ENCODE data around the gene NMU.

DNA sequence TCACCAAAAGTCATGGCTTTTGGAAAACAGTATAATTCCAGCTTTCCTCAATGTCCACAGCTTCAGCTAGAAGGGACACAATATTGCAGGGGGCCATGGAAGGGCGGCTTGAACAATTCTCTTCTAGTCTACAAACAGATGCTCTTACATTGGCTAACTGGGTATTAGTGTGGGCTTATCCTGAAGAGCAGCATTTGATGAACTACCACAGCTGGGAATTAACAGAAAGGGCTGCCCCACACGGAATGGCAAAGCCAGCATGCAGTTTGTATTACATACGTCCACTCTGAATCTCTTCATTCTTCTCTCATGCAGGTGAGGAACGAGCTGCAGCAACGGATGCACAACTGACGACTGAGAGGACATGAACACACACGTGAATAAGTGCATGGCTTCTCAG lies 31.1 kb downstream of the NMU start:
- TF ChIP-seq, protein P1, sequence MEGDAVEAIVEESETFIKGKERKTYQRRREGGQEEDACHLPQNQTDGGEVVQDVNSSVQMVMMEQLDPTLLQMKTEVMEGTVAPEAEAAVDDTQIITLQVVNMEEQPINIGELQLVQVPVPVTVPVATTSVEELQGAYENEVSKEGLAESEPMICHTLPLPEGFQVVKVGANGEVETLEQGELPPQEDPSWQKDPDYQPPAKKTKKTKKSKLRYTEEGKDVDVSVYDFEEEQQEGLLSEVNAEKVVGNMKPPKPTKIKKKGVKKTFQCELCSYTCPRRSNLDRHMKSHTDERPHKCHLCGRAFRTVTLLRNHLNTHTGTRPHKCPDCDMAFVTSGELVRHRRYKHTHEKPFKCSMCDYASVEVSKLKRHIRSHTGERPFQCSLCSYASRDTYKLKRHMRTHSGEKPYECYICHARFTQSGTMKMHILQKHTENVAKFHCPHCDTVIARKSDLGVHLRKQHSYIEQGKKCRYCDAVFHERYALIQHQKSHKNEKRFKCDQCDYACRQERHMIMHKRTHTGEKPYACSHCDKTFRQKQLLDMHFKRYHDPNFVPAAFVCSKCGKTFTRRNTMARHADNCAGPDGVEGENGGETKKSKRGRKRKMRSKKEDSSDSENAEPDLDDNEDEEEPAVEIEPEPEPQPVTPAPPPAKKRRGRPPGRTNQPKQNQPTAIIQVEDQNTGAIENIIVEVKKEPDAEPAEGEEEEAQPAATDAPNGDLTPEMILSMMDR (conservative IDR thresholded peaks at IDR 0.05): no peak
- TF ChIP-seq ZFX (IDR thresholded peaks at IDR 0.05): no peak

All from C4-2B (cell line).